Transverse colon (tissue), 4 donors: ENCODE results near the gene VAMP8. TPM values are rescaled to one million over a fixed set of nuclear protein-coding genes. Genes with fewer than 3 reads are reported as not detected.
"Not testable (repeated sequence)": the region's sequence is repeated elsewhere in the genome, so short reads cannot be mapped to it uniquely, and the experiment has no call there.

Source experiments
- DNase-seq: peaks from one replicate; pipeline ENCODE4 v3.0.0-alpha.2; 2019
- H3K27ac ChIP-seq, 4 donors: fragments of 200-600 bp; sonication (generic); 2 replicates each; pipeline ENCODE4 v1.5.1; 2016 to 2018; ENCODE audit warnings: inconsistent platforms in 4 of 4
- H3K27me3 ChIP-seq: fragments of 200-600 bp; sonication (generic); 2 replicates; pipeline ENCODE4 v1.5.1; 2017; ENCODE audit warnings: inconsistent platforms
- H3K36me3 ChIP-seq, 4 donors: fragments of 200-600 bp; sonication (generic); 2 replicates each; pipeline ENCODE4 v1.5.1; 2017 to 2019; ENCODE audit warnings: inconsistent platforms in 4 of 4
- H3K4me1 ChIP-seq, 4 donors: fragments of 200-600 bp; sonication (generic); 2 replicates each; pipeline ENCODE4 v1.5.1; 2017 to 2020; ENCODE audit warnings: inconsistent platforms in 4 of 4
- H3K4me3 ChIP-seq, 4 donors: fragments of 200-600 bp; sonication (generic); 1 replicate in 1 of 4; 2 replicates in 3 of 4; pipeline versions ENCODE4 v1.5.1 to v1.6.1; 2017 to 2019; ENCODE audit warnings: inconsistent platforms in 4 of 4
- H3K9me3 ChIP-seq, 2 donors: fragments of 200-600 bp; sonication (generic); 2 replicates each; pipeline ENCODE4 v1.5.1; 2017 to 2019; ENCODE audit warnings: inconsistent platforms in 2 of 2
- EP300 ChIP-seq: sonication (generic); formaldehyde crosslinking; IDR thresholded peaks from one replicate; pipeline ENCODE4 v1.6.1; 2017; ENCODE audit warnings: antibody characterized with exemption, low read depth
- POLR2A ChIP-seq: fragments of 450-650 bp; IDR thresholded peaks from one replicate; pipeline ENCODE4 v1.6.1; 2016; ENCODE audit warnings: antibody characterized with exemption, mild to moderate bottlenecking, moderate library complexity
- POLR2AphosphoS5 ChIP-seq, 3 donors: sonication (generic); formaldehyde crosslinking; IDR thresholded peaks; one replicate each; pipeline ENCODE4 v1.6.1; 2016; ENCODE audit warnings: antibody characterized with exemption in 3 of 3
- WGBS, 2 donors: methylation state at CpG; one replicate each; pipeline ENCODE4 v1.1.5; 2018; ENCODE audit warnings: low coverage in 1 of 2; 5-methylcytosine and 5-hydroxymethylcytosine counted together
- in situ Hi-C, 4 donors: fragments of 200-750 bp; cut with MboI; loops; one replicate each; pipeline versions ENCODE4 v1.15.0 to v1.15.1; 2017; ENCODE audit warnings: low sequenced_read_pairs in 3 of 4, low pct_ligation_motif_present in 1 of 4, low pct_unique_long_range_greater_than_20kb in 1 of 4
- intact Hi-C: fragments of 100-400 bp; cut with DNase I; formaldehyde crosslinking; loops from one replicate; pipeline ENCODE4 v1.15.1; 2023; ENCODE audit warnings: low total_unique reads
- total RNA-seq, 4 donors: library from RNA; depleted of rRNA; stranded (reverse); fragments of >200 nt; gene quantifications; one replicate each; pipeline ENCODE4 v1.1.0, GENCODE V29; 2016
- TF ChIP-seq, protein P1 (sequence below), 5 experiments: fragments of 200-600 bp in 3 of 5; fragments of 450-650 bp in 2 of 5; sonication (generic) in 3 of 5; IDR thresholded peaks; 1 replicate in 2 of 5; 2 replicates in 3 of 5; pipeline ENCODE4 v1.5.1; 2016 to 2017; ENCODE audit warnings: antibody characterized with exemption in 5 of 5, inconsistent platforms in 3 of 5, mild to moderate bottlenecking in 2 of 5, moderate library complexity in 1 of 5

Gene VAMP8
- total RNA-seq, 4 donors from 2014 or later, result 10.5 to 186 (median 147) TPM

DNA sequence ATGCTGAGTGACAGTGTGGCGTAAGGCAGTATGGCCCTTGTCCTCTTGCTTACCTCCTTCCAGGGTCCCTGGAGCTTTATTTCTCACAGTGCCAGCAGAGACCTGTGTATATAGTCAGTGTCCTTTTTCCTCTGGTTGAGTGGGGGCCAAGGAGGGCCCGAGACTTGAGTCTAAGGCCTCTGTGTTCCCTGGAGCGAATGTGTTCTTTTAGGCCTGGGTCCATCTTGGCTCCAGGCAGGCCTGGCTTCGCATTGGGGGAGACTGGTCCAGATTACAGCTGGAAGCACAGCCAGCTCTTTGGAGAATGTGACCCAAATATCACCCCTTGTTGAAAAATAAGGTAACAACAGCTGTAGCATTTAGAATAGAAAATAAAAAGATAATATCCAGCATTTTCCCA is 11.8 kb downstream of the VAMP8 start:
- no peak overlapping the region for H3K4me3 ChIP-seq
- H3K4me1 ChIP-seq, result peaks cover 11 to 54% (median 21%) of the 10 kb centered on the region in 4 donors
- no peaks in the 10 kb centered on the region for H3K27me3 ChIP-seq
- in situ Hi-C loops (no loop called here), intact Hi-C loops (no loop called here)
- no peaks in the 10 kb centered on the region for H3K36me3 ChIP-seq
- no peaks in the 10 kb centered on the region for H3K9me3 ChIP-seq
- H3K27ac ChIP-seq, result peak overlapping the region; percentile 34 to 73 (median 67)
- WGBS, 2 donors, result 80 to 91% methylated on average over 1 to 4 of the region's 4 CpGs
- no peak for DNase-seq
- TF ChIP-seq POLR2A (no peak), POLR2AphosphoS5 (IDR thresholded peaks at IDR 0.05) (no peak), EP300 (no peak)
- TF ChIP-seq, protein P1, sequence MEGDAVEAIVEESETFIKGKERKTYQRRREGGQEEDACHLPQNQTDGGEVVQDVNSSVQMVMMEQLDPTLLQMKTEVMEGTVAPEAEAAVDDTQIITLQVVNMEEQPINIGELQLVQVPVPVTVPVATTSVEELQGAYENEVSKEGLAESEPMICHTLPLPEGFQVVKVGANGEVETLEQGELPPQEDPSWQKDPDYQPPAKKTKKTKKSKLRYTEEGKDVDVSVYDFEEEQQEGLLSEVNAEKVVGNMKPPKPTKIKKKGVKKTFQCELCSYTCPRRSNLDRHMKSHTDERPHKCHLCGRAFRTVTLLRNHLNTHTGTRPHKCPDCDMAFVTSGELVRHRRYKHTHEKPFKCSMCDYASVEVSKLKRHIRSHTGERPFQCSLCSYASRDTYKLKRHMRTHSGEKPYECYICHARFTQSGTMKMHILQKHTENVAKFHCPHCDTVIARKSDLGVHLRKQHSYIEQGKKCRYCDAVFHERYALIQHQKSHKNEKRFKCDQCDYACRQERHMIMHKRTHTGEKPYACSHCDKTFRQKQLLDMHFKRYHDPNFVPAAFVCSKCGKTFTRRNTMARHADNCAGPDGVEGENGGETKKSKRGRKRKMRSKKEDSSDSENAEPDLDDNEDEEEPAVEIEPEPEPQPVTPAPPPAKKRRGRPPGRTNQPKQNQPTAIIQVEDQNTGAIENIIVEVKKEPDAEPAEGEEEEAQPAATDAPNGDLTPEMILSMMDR (IDR thresholded peaks at IDR 0.05), result no peak

DNA sequence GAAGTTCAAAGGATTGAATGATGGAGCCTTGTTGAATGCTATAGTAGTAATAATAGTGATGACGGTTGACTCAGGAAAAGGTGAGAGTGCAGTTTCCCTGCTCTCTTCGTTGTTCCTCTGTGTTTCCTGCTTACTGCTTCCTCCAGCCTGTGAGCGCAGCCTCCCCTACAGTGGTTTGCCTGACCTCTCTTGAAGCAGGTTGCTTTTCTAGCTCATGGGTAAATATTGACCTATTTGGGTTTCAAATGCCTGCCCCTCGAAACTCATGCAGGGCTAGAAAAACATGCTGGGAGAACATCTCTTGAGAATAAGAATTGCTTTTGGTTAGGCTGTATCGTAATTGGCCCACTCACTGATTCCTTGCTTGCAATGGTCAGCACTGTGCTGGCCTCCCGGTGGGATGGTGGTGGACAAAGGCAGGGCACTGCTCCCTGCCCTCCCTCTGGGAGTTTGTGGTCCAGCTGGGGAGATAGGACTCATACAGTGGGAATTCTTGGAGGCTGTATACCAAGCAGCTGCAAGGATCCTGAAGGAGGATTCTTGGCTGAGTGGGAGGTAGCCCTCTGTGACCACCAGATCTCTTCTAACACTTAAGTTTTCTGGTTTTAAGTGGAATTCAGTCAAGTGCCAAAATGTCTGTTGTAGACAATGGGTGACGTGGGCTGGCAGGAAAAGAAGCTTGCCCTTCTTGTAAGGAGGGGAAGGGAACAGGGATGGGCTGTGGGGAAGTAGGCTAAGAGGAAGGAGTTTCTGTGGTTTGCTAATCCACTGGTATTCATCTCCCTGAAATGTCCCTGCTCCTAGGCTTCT is 12.8 kb downstream of the VAMP8 start:
- H3K4me3 ChIP-seq, result no peak overlapping the region
- no peak for TF ChIP-seq POLR2AphosphoS5 (IDR thresholded peaks at IDR 0.05)
- TF ChIP-seq, protein P1 (IDR thresholded peaks at IDR 0.05), result no peak
- TF ChIP-seq POLR2A, result no peak
- TF ChIP-seq EP300, result no peak
- in situ Hi-C loops (no loop called here), intact Hi-C loops (no loop called here)
- peak overlapping the region; percentile 63 to 73 (median 68) for H3K27ac ChIP-seq
- no peak for DNase-seq
- no peaks in the 10 kb centered on the region for H3K36me3 ChIP-seq
- WGBS, 2 donors, result 60 to 61% methylated on average over 1 to 7 of the region's 7 CpGs
- H3K9me3 ChIP-seq, result no peaks in the 10 kb centered on the region
- no peaks in the 10 kb centered on the region for H3K27me3 ChIP-seq
- peaks cover 11 to 52% (median 21%) of the 10 kb centered on the region in 4 donors for H3K4me1 ChIP-seq

DNA sequence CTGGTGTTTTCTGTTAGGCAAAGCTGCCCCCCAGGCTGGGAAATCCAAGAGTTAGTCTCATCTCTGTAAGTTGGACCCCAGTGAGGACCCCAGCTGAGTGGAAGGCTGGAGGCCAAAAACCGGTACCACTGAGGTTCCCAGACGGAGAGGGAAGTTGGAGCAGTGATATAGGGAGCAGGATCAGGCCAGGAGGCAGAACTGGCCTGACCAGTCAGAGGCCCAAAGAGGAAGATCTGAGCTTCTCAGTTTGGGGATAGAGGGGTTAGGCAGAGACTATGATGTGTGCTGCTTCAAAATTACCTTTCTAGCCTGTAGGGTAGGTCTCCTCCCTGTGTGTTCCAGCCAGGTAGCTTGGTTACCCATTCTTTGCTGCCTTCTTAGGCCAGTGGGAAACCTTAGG is 13.6 kb downstream of the VAMP8 start:
- peaks cover 6 to 44% (median 16%) of the 10 kb centered on the region in 4 donors for H3K4me1 ChIP-seq
- no peak for DNase-seq
- H3K9me3 ChIP-seq, result no peaks in the 10 kb centered on the region
- intact Hi-C loops (no loop called here), in situ Hi-C loops (no loop called here)
- H3K27me3 ChIP-seq, result no peaks in the 10 kb centered on the region
- no peaks in the 10 kb centered on the region for H3K36me3 ChIP-seq
- 67% methylated on average over 2 of the region's 2 CpGs; no CpG with 5 or more reads in 1 of the 2 donors for WGBS, 2 donors
- H3K27ac ChIP-seq, result peak overlapping the region; percentile 63 to 73 (median 68)
- H3K4me3 ChIP-seq, result no peak overlapping the region
- no peak for TF ChIP-seq POLR2AphosphoS5 (IDR thresholded peaks at IDR 0.05)
- no peak for TF ChIP-seq EP300
- TF ChIP-seq POLR2A, result no peak
- TF ChIP-seq, protein P1 (IDR thresholded peaks at IDR 0.05), result no peak

DNA sequence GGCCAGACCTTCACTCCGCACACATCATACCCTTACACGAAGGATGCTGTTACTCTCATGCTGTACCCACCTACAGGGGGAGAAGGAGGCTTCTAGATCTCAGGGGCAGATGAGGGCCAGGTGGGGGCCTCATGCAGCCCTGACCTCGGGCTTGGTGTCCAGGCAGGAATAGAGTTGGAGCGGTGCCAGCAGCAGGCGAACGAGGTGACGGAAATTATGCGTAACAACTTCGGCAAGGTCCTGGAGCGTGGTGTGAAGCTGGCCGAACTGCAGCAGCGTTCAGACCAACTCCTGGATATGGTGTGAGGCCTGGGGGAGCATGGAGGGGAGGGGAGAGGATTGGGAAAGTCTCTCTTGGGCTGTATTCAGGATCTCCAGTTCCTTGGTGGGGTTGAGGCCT is 14.2 kb downstream of the VAMP8 start:
- no peaks in the 10 kb centered on the region for H3K36me3 ChIP-seq
- peaks cover 9 to 46% (median 20%) of the 10 kb centered on the region in 4 donors for H3K4me1 ChIP-seq
- no peaks in the 10 kb centered on the region for H3K9me3 ChIP-seq
- no peaks in the 10 kb centered on the region for H3K27me3 ChIP-seq
- 80 to 93% methylated on average over 6 to 12 of the region's 12 CpGs for WGBS, 2 donors
- peak overlapping the region; percentile 63 to 73 (median 68) for H3K27ac ChIP-seq
- intact Hi-C loops, result no loop called here
- in situ Hi-C loops, result no loop called here
- no peak for DNase-seq
- H3K4me3 ChIP-seq, result no peak overlapping the region
- TF ChIP-seq POLR2AphosphoS5 (IDR thresholded peaks at IDR 0.05), result no peak
- TF ChIP-seq POLR2A, result no peak
- no peak for TF ChIP-seq EP300
- TF ChIP-seq, protein P1 (IDR thresholded peaks at IDR 0.05), result no peak

DNA sequence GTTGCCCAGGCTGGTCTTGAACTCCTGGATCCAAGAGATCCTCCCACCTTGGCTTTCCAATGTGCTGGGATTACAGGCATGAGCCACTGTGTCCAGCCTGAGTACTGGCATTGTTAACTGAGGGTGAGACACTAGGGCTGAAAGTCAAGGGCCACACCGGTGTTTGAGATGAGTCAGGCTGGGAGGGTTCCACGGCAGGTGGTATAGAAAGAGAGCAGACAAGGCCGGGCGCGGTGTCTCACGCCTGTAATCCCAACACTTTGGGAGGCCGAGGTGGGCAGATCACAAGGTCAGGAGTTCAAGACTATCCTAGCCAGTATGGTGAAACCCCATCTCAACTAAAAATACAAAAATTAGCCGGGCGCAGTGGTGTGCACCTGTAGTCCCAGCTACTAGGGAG is 14.9 kb downstream of the VAMP8 start:
- H3K4me3 ChIP-seq, intact Hi-C loops, in situ Hi-C loops, H3K27me3 ChIP-seq, DNase-seq, H3K36me3 ChIP-seq, H3K9me3 ChIP-seq: not testable (repeated sequence)
- H3K4me1 ChIP-seq, result peaks cover 16 to 48% (median 25%) of the 10 kb centered on the region in 4 donors
- H3K27ac ChIP-seq, result peak overlapping the region in 1 of 4 donors; percentile 73
- 87% methylated on average over 9 of the region's 9 CpGs; no CpG with 5 or more reads in 1 of the 2 donors for WGBS, 2 donors
